ENCODE measurements around the gene OARD1.

DNA sequence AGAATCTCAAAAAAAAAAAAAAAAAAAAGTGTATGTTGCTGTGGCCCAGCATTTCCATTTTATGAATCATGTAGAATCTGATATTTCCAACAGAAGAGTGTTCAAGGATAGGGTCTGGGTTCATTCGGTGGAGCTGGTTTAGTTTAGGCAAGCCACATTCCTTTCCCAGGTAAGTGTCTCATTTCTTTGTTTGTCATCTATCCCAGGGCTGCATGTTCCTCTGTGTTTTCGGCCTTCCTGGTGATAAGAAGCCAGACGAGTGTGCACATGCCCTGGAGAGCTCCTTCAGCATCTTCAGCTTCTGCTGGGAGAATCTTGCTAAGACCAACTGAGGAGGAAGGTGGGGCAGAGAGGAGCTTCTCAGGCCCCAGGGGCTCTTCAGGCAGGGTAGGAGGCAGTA is 38.9 kb upstream of the OARD1 start:
- no peak for TF ChIP-seq EZH2 (IDR thresholded peaks at IDR 0.05; ENCODE audit: borderline replicate concordance, insufficient read depth, low read depth, low read length, poor library complexity, severe bottlenecking)
- TF ChIP-seq, protein P1, sequence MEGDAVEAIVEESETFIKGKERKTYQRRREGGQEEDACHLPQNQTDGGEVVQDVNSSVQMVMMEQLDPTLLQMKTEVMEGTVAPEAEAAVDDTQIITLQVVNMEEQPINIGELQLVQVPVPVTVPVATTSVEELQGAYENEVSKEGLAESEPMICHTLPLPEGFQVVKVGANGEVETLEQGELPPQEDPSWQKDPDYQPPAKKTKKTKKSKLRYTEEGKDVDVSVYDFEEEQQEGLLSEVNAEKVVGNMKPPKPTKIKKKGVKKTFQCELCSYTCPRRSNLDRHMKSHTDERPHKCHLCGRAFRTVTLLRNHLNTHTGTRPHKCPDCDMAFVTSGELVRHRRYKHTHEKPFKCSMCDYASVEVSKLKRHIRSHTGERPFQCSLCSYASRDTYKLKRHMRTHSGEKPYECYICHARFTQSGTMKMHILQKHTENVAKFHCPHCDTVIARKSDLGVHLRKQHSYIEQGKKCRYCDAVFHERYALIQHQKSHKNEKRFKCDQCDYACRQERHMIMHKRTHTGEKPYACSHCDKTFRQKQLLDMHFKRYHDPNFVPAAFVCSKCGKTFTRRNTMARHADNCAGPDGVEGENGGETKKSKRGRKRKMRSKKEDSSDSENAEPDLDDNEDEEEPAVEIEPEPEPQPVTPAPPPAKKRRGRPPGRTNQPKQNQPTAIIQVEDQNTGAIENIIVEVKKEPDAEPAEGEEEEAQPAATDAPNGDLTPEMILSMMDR (IDR thresholded peaks at IDR 0.05), result no peak

Measured in B cell (primary cell).